Nephron (organoid): ENCODE measurements around the gene COG2.

Experiments
- H3K27ac Mint-ChIP-seq, 3 experiments: 2 replicates each; pipeline ENCODE4 v1.8.0; 2020; ENCODE audit warnings: mixed read lengths in 3 of 3, mild to moderate bottlenecking in 2 of 3, moderate library complexity in 1 of 3
- H3K27me3 Mint-ChIP-seq: 2 replicates; pipeline ENCODE4 v1.8.0; 2021; ENCODE audit warnings: low read depth, mild to moderate bottlenecking, moderate library complexity, mixed read lengths
- H3K36me3 Mint-ChIP-seq: 2 replicates; pipeline ENCODE4 v1.8.0; 2020; ENCODE audit warnings: low read depth, mixed read lengths
- H3K4me1 Mint-ChIP-seq: 2 replicates; pipeline ENCODE4 v1.8.0; 2020; ENCODE audit warnings: mixed read lengths
- H3K4me3 Mint-ChIP-seq, 3 experiments: 2 replicates each; pipeline ENCODE4 v1.8.0; 2020; ENCODE audit warnings: mild to moderate bottlenecking in 3 of 3, mixed read lengths in 3 of 3, moderate library complexity in 2 of 3
- H3K9me3 Mint-ChIP-seq: 2 replicates; pipeline ENCODE4 v1.8.0; 2020; ENCODE audit warnings: mixed read lengths
- TF ChIP-seq, protein P1 (sequence below), 3 experiments: fragments of 200-600 bp; sonication (generic); IDR thresholded peaks; one replicate each; pipeline ENCODE4 v1.5.0; 2021; ENCODE audit warnings: antibody characterized with exemption in 3 of 3; ENCODE audit not compliant: unreplicated experiment in 3 of 3

COG2 gene

GRCh38 chr1:230611878-230612235 is 30.4 kb upstream of the COG2 start:
- H3K27ac Mint-ChIP-seq, result peak overlapping the region in 2 of 3 experiments; percentile 83 to 85
- no peaks in the 10 kb centered on the region for H3K36me3 Mint-ChIP-seq
- H3K27me3 Mint-ChIP-seq, result no peaks in the 10 kb centered on the region

GRCh38 chr1:230612651-230613050 is 29.6 kb upstream of the COG2 start:
- Mint-ChIP-seq H3K9me3 (no peaks in the 10 kb centered on the region), H3K27ac (peak overlapping the region in 1 of 3 experiments; percentile 83), H3K4me3 (no peak overlapping the region), H3K4me1 (peaks cover 33% of the 10 kb centered on the region), H3K27me3 (no peaks in the 10 kb centered on the region), H3K36me3 (no peaks in the 10 kb centered on the region)
- TF ChIP-seq, protein P1, sequence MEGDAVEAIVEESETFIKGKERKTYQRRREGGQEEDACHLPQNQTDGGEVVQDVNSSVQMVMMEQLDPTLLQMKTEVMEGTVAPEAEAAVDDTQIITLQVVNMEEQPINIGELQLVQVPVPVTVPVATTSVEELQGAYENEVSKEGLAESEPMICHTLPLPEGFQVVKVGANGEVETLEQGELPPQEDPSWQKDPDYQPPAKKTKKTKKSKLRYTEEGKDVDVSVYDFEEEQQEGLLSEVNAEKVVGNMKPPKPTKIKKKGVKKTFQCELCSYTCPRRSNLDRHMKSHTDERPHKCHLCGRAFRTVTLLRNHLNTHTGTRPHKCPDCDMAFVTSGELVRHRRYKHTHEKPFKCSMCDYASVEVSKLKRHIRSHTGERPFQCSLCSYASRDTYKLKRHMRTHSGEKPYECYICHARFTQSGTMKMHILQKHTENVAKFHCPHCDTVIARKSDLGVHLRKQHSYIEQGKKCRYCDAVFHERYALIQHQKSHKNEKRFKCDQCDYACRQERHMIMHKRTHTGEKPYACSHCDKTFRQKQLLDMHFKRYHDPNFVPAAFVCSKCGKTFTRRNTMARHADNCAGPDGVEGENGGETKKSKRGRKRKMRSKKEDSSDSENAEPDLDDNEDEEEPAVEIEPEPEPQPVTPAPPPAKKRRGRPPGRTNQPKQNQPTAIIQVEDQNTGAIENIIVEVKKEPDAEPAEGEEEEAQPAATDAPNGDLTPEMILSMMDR (IDR thresholded peaks at IDR 0.05; ENCODE audit: unreplicated experiment in 3 of 3), result no peak

More at GRCh38 chr1:230611878-230612235, 30.4 kb upstream of the COG2 start:
- Mint-ChIP-seq H3K4me3 (no peak overlapping the region), H3K9me3 (no peaks in the 10 kb centered on the region), H3K4me1 (peaks cover 33% of the 10 kb centered on the region)
- TF ChIP-seq, protein P1 (IDR thresholded peaks at IDR 0.05; ENCODE audit: unreplicated experiment in 3 of 3), result no peak

DNA sequence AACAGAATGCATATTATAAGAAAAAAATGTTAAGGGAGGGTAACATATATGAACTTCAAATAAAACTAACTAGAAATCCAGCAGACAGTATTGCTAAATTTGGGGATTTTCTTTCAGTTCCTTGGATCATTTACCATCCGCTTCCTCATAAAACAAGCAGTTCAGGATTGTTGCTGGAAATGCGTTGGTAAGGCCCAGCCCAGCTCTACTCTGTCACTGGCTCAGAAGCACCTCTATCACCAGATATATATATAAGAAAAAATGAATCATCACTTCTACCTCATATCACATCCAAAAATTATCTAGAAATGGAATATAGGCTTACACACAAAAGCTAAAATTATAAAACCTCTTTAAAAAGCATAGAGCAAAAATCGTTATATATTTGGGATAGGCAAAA is 28.2 kb upstream of the COG2 start:
- no peaks in the 10 kb centered on the region for H3K27me3 Mint-ChIP-seq
- no peaks in the 10 kb centered on the region for H3K36me3 Mint-ChIP-seq
- peaks cover 41% of the 10 kb centered on the region for H3K4me1 Mint-ChIP-seq
- no peak overlapping the region for H3K27ac Mint-ChIP-seq
- no peaks in the 10 kb centered on the region for H3K9me3 Mint-ChIP-seq
- H3K4me3 Mint-ChIP-seq, result no peak overlapping the region
- TF ChIP-seq, protein P1 (IDR thresholded peaks at IDR 0.05; ENCODE audit: unreplicated experiment in 3 of 3), result no peak

GRCh38 chr1:230618537-230618936 is 23.7 kb upstream of the COG2 start:
- Mint-ChIP-seq H3K9me3 (no peaks in the 10 kb centered on the region), H3K4me3 (no peak overlapping the region), H3K4me1 (peaks cover 42% of the 10 kb centered on the region), H3K36me3 (no peaks in the 10 kb centered on the region), H3K27ac (no peak overlapping the region), H3K27me3 (no peaks in the 10 kb centered on the region)
- TF ChIP-seq, protein P1 (IDR thresholded peaks at IDR 0.05; ENCODE audit: unreplicated experiment in 3 of 3), result no peak

GRCh38 chr1:230620649-230621323 is 21.5 kb upstream of the COG2 start:
- Mint-ChIP-seq H3K4me1 (peaks cover 40% of the 10 kb centered on the region), H3K27me3 (no peaks in the 10 kb centered on the region), H3K36me3 (no peaks in the 10 kb centered on the region), H3K9me3 (no peaks in the 10 kb centered on the region), H3K4me3 (peak overlapping the region in 1 of 3 experiments; percentile 44), H3K27ac (peak overlapping the region; percentile 66 to 81 (median 77))
- TF ChIP-seq, protein P1 (IDR thresholded peaks at IDR 0.05; ENCODE audit: unreplicated experiment in 3 of 3), result no peak
